AG04450 (cell line): ENCODE measurements around the gene MXRA7. TPM values are rescaled to one million over a fixed set of nuclear protein-coding genes. Genes with fewer than 3 reads are reported as not detected.
A peak's percentile ranks its signal among the peaks of the same experiment; 100 is the strongest.

Experiments
- CTCF ChIA-PET: fragments of 300-600, 350-600 bp; formaldehyde crosslinking; extraction: SDS; loops from one replicate; lab custom pipeline; 2022; ENCODE audit warnings: antibody characterized with exemption, inconsistent platforms; lab: Charles Lee
- POLR2A ChIA-PET: fragments of 350-600 bp; formaldehyde crosslinking; extraction: SDS; loops from one replicate; lab custom pipeline; 2021; ENCODE audit warnings: antibody characterized with exemption, inconsistent platforms; lab: Yijun Ruan, JAX
- DNase-seq: peaks from one replicate; pipeline ENCODE4 v3.0.0-alpha.2; 2011; ENCODE audit warnings: low read depth, low spot score
- H3K27ac ChIP-seq: one replicate; pipeline ENCODE4 v1.5.1; 2012; ENCODE audit warnings: low read depth, low read length, control low read depth
- H3K27me3 ChIP-seq: one replicate; pipeline ENCODE4 v1.6.0; 2012; ENCODE audit warnings: low read length; ENCODE audit not compliant: control insufficient read depth, insufficient read depth
- H3K4me3 ChIP-seq: 2 replicates; pipeline ENCODE4 v1.5.1; 2011; ENCODE audit warnings: mild to moderate bottlenecking, low read depth, low read length, control low read depth
- H3K9me3 ChIP-seq: 2 replicates; pipeline ENCODE4 v1.5.1; 2012; ENCODE audit warnings: low read length; ENCODE audit not compliant: control insufficient read depth, insufficient read depth
- CTCF ChIP-seq: IDR thresholded peaks from 2 replicates; pipeline ENCODE4 v1.5.1; 2011; ENCODE audit warnings: low read depth, low read length, control low read depth, inconsistent platforms
- polyA plus RNA-seq: library from polyadenylated mRNA; depleted of rRNA; stranded (reverse); fragments of >200 nt; gene quantifications from 2 replicates; pipeline ENCODE4 v1.2.3, GENCODE V29; 2011

Gene MXRA7
- polyA plus RNA-seq, 1 experiment, result 222 TPM

- ChIA-PET CTCF (no interaction called here), POLR2A (interaction anchor here (0.6 kb wide), 1 partner anchor 191 kb away, joined by 3 read pairs; no protein-coding TSS in a partner anchor)
- TF ChIP-seq CTCF, result no peak
- Histone ChIP-seq H3K4me3 (no peak overlapping the region), H3K9me3 (no peaks in the 10 kb centered on the region), H3K27me3 (no peaks in the 10 kb centered on the region), H3K27ac (no peak overlapping the region)
- DNase-seq, result no peak
Observed at GRCh38 chr17:76720211-76720610, 9.4 kb upstream of the MXRA7 start.

- Histone ChIP-seq H3K27ac (peak overlapping the region; percentile 11), H3K9me3 (no peaks in the 10 kb centered on the region), H3K27me3 (no peaks in the 10 kb centered on the region), H3K4me3 (no peak overlapping the region)
- no peak for TF ChIP-seq CTCF
- POLR2A ChIA-PET, result no interaction called here
- no peak for DNase-seq
- CTCF ChIA-PET, result no interaction called here
Observed at GRCh38 chr17:76718516-76718915, 7.8 kb upstream of the MXRA7 start.

- Histone ChIP-seq H3K27ac (peak overlapping the region; percentile 98), H3K27me3 (no peaks in the 10 kb centered on the region), H3K4me3 (no peak overlapping the region), H3K9me3 (no peaks in the 10 kb centered on the region)
- CTCF ChIA-PET, result interaction anchor here (0.7 to 2.1 kb wide), 5 partner anchors 11 to 194 kb away, joined by 3 to 10 read pairs (median 4); no protein-coding TSS in a partner anchor
- TF ChIP-seq CTCF, result no peak
- DNase-seq, result peak; percentile 73
- POLR2A ChIA-PET, result interaction anchor here (1.0 to 2.4 kb wide), 9 partner anchors 9 to 206 kb away, joined by 3 to 19 read pairs (median 8); partner anchors contain the start of genes JMJD6, METTL23, MFSD11 and PRCD
Observed at GRCh38 chr17:76716839-76717215, 6.1 kb upstream of the MXRA7 start.

- Histone ChIP-seq H3K4me3 (no peak overlapping the region), H3K27ac (peak overlapping the region; percentile 98), H3K27me3 (no peaks in the 10 kb centered on the region), H3K9me3 (no peaks in the 10 kb centered on the region)
- ChIA-PET CTCF (interaction anchor here (0.8 to 2.9 kb wide), 6 partner anchors 9 to 193 kb away, joined by 3 to 14 read pairs (median 6); partner anchors contain the start of genes JMJD6 and METTL23), POLR2A (interaction anchor here (1.0 to 2.4 kb wide), 8 partner anchors 10 to 205 kb away, joined by 3 to 19 read pairs (median 8); partner anchors contain the start of genes JMJD6, METTL23, MFSD11 and PRCD)
- TF ChIP-seq CTCF, result no peak
- DNase-seq, result peak; percentile 90
Observed at GRCh38 chr17:76716146-76716838, 5.5 kb upstream of the MXRA7 start.

GRCh38 chr17:76715496-76715830 is 4.7 kb upstream of the MXRA7 start:
- Histone ChIP-seq H3K9me3 (no peaks in the 10 kb centered on the region), H3K4me3 (no peak overlapping the region), H3K27me3 (no peaks in the 10 kb centered on the region), H3K27ac (peak overlapping the region; percentile 98)
- DNase-seq, result no peak
- POLR2A ChIA-PET, result interaction anchor here (1.8 to 2.2 kb wide), 2 partner anchors 10 to 27 kb away, joined by 9 to 19 read pairs; partner anchors contain the start of genes JMJD6 and METTL23
- CTCF ChIA-PET, result interaction anchor here (0.6 to 2.9 kb wide), 14 partner anchors 10 to 208 kb away, joined by 3 to 18 read pairs (median 5); partner anchors contain the start of genes JMJD6 and METTL23
- no peak; the same call in 1 of the 2 replicates for TF ChIP-seq CTCF
